Mesendoderm (in vitro differentiated cells): Measurements from ENCODE around the gene ENPP6.

Source experiments
- DNase-seq: peaks from one replicate; pipeline ENCODE4 v3.0.0; 2013
- H2AK5ac ChIP-seq: 2 replicates; pipeline ENCODE4 v1.6.1; 2013; ENCODE audit warnings: low read length, inconsistent platforms
- H2BK120ac ChIP-seq: 2 replicates; pipeline ENCODE4 v1.6.1; 2013; ENCODE audit warnings: low read depth, mild to moderate bottlenecking, low read length, moderate library complexity, mixed read lengths
- H2BK15ac ChIP-seq: replicated peaks from 2 replicates; pipeline ENCODE4 v1.6.1; 2013; ENCODE audit warnings: low read depth, mild to moderate bottlenecking, moderate library complexity
- H2BK5ac ChIP-seq: 2 replicates; pipeline ENCODE4 v1.6.1; 2013; ENCODE audit warnings: low read length, inconsistent platforms
- H3K18ac ChIP-seq: 2 replicates; pipeline ENCODE4 v1.6.1; 2013; ENCODE audit warnings: mild to moderate bottlenecking, low read length, mixed read lengths
- H3K23ac ChIP-seq: one replicate; pipeline ENCODE4 v1.6.1; 2013; ENCODE audit warnings: low read length
- H3K27ac ChIP-seq: 2 replicates; pipeline ENCODE4 v1.5.1; 2013; ENCODE audit warnings: low read depth, mild to moderate bottlenecking, inconsistent platforms, low read length, moderate library complexity
- H3K27me3 ChIP-seq: 2 replicates; pipeline ENCODE4 v1.6.1; 2013; ENCODE audit warnings: low read length, control low read depth, mild to moderate bottlenecking, inconsistent platforms; ENCODE audit not compliant: insufficient read depth, poor library complexity
- H3K36me3 ChIP-seq: 2 replicates; pipeline ENCODE4 v1.6.1; 2013; ENCODE audit warnings: low read length, inconsistent platforms; ENCODE audit not compliant: control insufficient read depth, insufficient read depth
- H3K4ac ChIP-seq: one replicate; pipeline ENCODE4 v1.6.1; 2013; ENCODE audit warnings: low read depth, mild to moderate bottlenecking, low read length, moderate library complexity
- H3K4me1 ChIP-seq: 2 replicates; pipeline ENCODE4 v1.6.1; 2013; ENCODE audit warnings: low read depth, low read length, inconsistent platforms; ENCODE audit not compliant: control insufficient read depth
- H3K4me2 ChIP-seq: 2 replicates; pipeline ENCODE4 v1.6.1; 2013; ENCODE audit warnings: low read length
- H3K4me3 ChIP-seq: 2 replicates; pipeline ENCODE4 v1.5.1; 2013; ENCODE audit warnings: mild to moderate bottlenecking, low read length
- H3K56ac ChIP-seq: one replicate; pipeline ENCODE4 v1.6.1; 2013; ENCODE audit warnings: low read length
- H3K79me1 ChIP-seq: 2 replicates; pipeline ENCODE4 v1.6.1; 2013; ENCODE audit warnings: low read length, inconsistent platforms
- H3K79me2 ChIP-seq: 2 replicates; pipeline ENCODE4 v1.6.1; 2013; ENCODE audit warnings: mild to moderate bottlenecking, low read length; ENCODE audit not compliant: control insufficient read depth, insufficient read depth
- H3K9ac ChIP-seq: 2 replicates; pipeline ENCODE4 v1.6.1; 2013; ENCODE audit warnings: low read length, inconsistent platforms
- H4K5ac ChIP-seq: one replicate; pipeline ENCODE4 v1.6.1; 2013; ENCODE audit warnings: low read length
- H4K8ac ChIP-seq: one replicate; pipeline ENCODE4 v1.6.1; 2013; ENCODE audit warnings: low read depth, mild to moderate bottlenecking, control low read depth, low read length, moderate library complexity
- WGBS: extraction: QIAGEN DNeasy Blood & Tissue Kit; methylation state at CpG from one replicate; pipeline ENCODE4 v1.1.7; 2013; ENCODE audit warnings: low lambda C conversion rate, missing lambda C conversion rate; ENCODE audit not compliant: insufficient coverage; ENCODE audit errors: extremely low coverage; 5-methylcytosine and 5-hydroxymethylcytosine counted together

The ENPP6 gene

GRCh38 chr4:184156163-184156920 is 61.3 kb downstream of the ENPP6 start:
- Histone ChIP-seq H3K18ac (no peak overlapping the region), H3K27ac (no peak overlapping the region), H3K4me3 (no peak overlapping the region), H3K79me1 (no peaks in the 10 kb centered on the region), H4K8ac (no peak overlapping the region), H4K5ac (no peak overlapping the region), H3K36me3 (no peaks in the 10 kb centered on the region), H3K4ac (no peak overlapping the region), H3K23ac (no peak overlapping the region), H2BK5ac (no peak overlapping the region), H2BK15ac (no peak overlapping the region), H3K4me2 (no peak overlapping the region), H3K27me3 (no peaks in the 10 kb centered on the region), H3K9ac (no peak overlapping the region), H3K4me1 (no peaks in the 10 kb centered on the region), H2AK5ac (no peak overlapping the region), H3K79me2 (no peaks in the 10 kb centered on the region), H2BK120ac (no peak overlapping the region), H3K56ac (no peak overlapping the region)
- DNase-seq = no peak
- WGBS = no CpG with 5 or more reads among the region's 10 CpGs

- WGBS = no CpG with 5 or more reads among the region's 7 CpGs
- Histone ChIP-seq H2BK15ac (no peak overlapping the region), H4K8ac (no peak overlapping the region), H4K5ac (no peak overlapping the region), H3K36me3 (no peaks in the 10 kb centered on the region), H3K23ac (no peak overlapping the region), H2AK5ac (no peak overlapping the region), H3K79me2 (no peaks in the 10 kb centered on the region), H2BK5ac (no peak overlapping the region), H3K4ac (no peak overlapping the region), H3K27ac (no peak overlapping the region), H3K27me3 (no peaks in the 10 kb centered on the region), H2BK120ac (no peak overlapping the region), H3K4me3 (no peak overlapping the region), H3K4me2 (no peak overlapping the region), H3K56ac (no peak overlapping the region), H3K79me1 (no peaks in the 10 kb centered on the region), H3K9ac (no peak overlapping the region), H3K18ac (no peak overlapping the region), H3K4me1 (no peaks in the 10 kb centered on the region)
- DNase-seq = no peak
These were observed 63.5 kb downstream of the ENPP6 start for GRCh38 chr4:184154199-184154598.

- Histone ChIP-seq H2BK5ac (no peak overlapping the region), H4K8ac (no peak overlapping the region), H3K27ac (no peak overlapping the region), H3K56ac (no peak overlapping the region), H3K23ac (no peak overlapping the region), H2BK15ac (no peak overlapping the region), H3K36me3 (no peaks in the 10 kb centered on the region), H3K4me1 (peaks cover under 1% of the 10 kb centered on the region), H2BK120ac (no peak overlapping the region), H3K27me3 (no peaks in the 10 kb centered on the region), H3K4me2 (no peak overlapping the region), H3K9ac (no peak overlapping the region), H3K18ac (no peak overlapping the region), H4K5ac (no peak overlapping the region), H3K79me2 (no peaks in the 10 kb centered on the region), H2AK5ac (no peak overlapping the region), H3K4me3 (no peak overlapping the region), H3K79me1 (no peaks in the 10 kb centered on the region), H3K4ac (no peak overlapping the region)
- no CpG with 5 or more reads among the region's 5 CpGs for WGBS
- DNase-seq = no peak
These were observed 63.9 kb downstream of the ENPP6 start for GRCh38 chr4:184153781-184154180.

GRCh38 chr4:184151988-184152485 is 65.6 kb downstream of the ENPP6 start:
- Histone ChIP-seq H3K18ac (no peak overlapping the region), H3K56ac (no peak overlapping the region), H3K27ac (no peak overlapping the region), H3K4ac (no peak overlapping the region), H3K4me1 (peaks cover 2% of the 10 kb centered on the region), H4K5ac (no peak overlapping the region), H3K4me3 (no peak overlapping the region), H3K4me2 (no peak overlapping the region), H2BK15ac (no peak overlapping the region), H2BK5ac (no peak overlapping the region), H3K23ac (no peak overlapping the region), H4K8ac (no peak overlapping the region), H3K79me1 (no peaks in the 10 kb centered on the region), H2BK120ac (no peak overlapping the region), H3K79me2 (no peaks in the 10 kb centered on the region), H3K27me3 (no peaks in the 10 kb centered on the region), H3K9ac (no peak overlapping the region), H3K36me3 (no peaks in the 10 kb centered on the region), H2AK5ac (no peak overlapping the region)
- no peak for DNase-seq
- no CpG with 5 or more reads among the region's 13 CpGs for WGBS

GRCh38 chr4:184150102-184150839 is 67.4 kb downstream of the ENPP6 start:
- no peak overlapping the region for H3K4ac ChIP-seq
- H3K56ac ChIP-seq = no peak overlapping the region
- H4K8ac ChIP-seq = no peak overlapping the region
- no peak overlapping the region for H2BK120ac ChIP-seq
- H2AK5ac ChIP-seq = no peak overlapping the region
- no peak overlapping the region for H2BK5ac ChIP-seq
- no peaks in the 10 kb centered on the region for H3K79me2 ChIP-seq
- H3K27ac ChIP-seq = no peak overlapping the region
- no peak overlapping the region for H3K9ac ChIP-seq
- H3K18ac ChIP-seq = no peak overlapping the region
- no peak overlapping the region for H3K4me3 ChIP-seq
- H3K36me3 ChIP-seq = no peaks in the 10 kb centered on the region
- no peak for DNase-seq
- H3K4me1 ChIP-seq = peaks cover 2% of the 10 kb centered on the region
- H4K5ac ChIP-seq = no peak overlapping the region
- H3K79me1 ChIP-seq = no peaks in the 10 kb centered on the region
- no CpG with 5 or more reads among the region's 7 CpGs for WGBS
- no peak overlapping the region for H3K23ac ChIP-seq
- no peaks in the 10 kb centered on the region for H3K27me3 ChIP-seq
- no peak overlapping the region for H2BK15ac ChIP-seq
- H3K4me2 ChIP-seq = no peak overlapping the region
